Endothelial cell (in vitro differentiated cells): ENCODE measurements around the gene DDX41. TPM values are rescaled to one million over a fixed set of nuclear protein-coding genes. Genes with fewer than 3 reads are reported as not detected.

ENCODE experiments used
- DNase-seq: peaks from one replicate; pipeline ENCODE4 v3.0.0; 2021; ENCODE audit warnings: low spot score
- H3K27ac Mint-ChIP-seq: one replicate; pipeline ENCODE4 v1.8.0; 2021; ENCODE audit warnings: mixed read lengths, inconsistent platforms; ENCODE audit not compliant: unreplicated experiment
- H3K27me3 Mint-ChIP-seq: one replicate; pipeline ENCODE4 v1.8.0; 2021; ENCODE audit warnings: mild to moderate bottlenecking, moderate library complexity, mixed read lengths, inconsistent platforms; ENCODE audit not compliant: unreplicated experiment
- H3K36me3 Mint-ChIP-seq: one replicate; pipeline ENCODE4 v1.8.0; 2021; ENCODE audit warnings: mild to moderate bottlenecking, low read depth, mixed read lengths, inconsistent platforms; ENCODE audit not compliant: unreplicated experiment
- H3K4me1 Mint-ChIP-seq: one replicate; pipeline ENCODE4 v1.8.0; 2021; ENCODE audit warnings: mild to moderate bottlenecking, mixed read lengths, inconsistent platforms; ENCODE audit not compliant: unreplicated experiment
- H3K4me3 Mint-ChIP-seq: one replicate; pipeline ENCODE4 v1.8.0; 2021; ENCODE audit warnings: mild to moderate bottlenecking, mixed read lengths, inconsistent platforms; ENCODE audit not compliant: unreplicated experiment
- H3K9me3 Mint-ChIP-seq: one replicate; pipeline ENCODE4 v1.8.0; 2021; ENCODE audit warnings: mixed read lengths, inconsistent platforms; ENCODE audit not compliant: unreplicated experiment
- CTCF ChIP-seq: fragments of 200-600 bp; sonication (generic); IDR thresholded peaks from one replicate; pipeline ENCODE4 v1.5.0; 2021; ENCODE audit warnings: antibody characterized with exemption; ENCODE audit not compliant: unreplicated experiment
- total RNA-seq: library from RNA; stranded (reverse); fragmentation: NEBNext Ultra II Directional; extraction: Animal tissue kit (Norgen Biotek cat#: 25700); gene quantifications from one replicate; pipeline ENCODE4 v1.2.1, GENCODE V29; 2021; ENCODE audit not compliant: unreplicated experiment

Gene DDX41
- total RNA-seq, 1 donor from 2014 or later, result 125 TPM

DNA sequence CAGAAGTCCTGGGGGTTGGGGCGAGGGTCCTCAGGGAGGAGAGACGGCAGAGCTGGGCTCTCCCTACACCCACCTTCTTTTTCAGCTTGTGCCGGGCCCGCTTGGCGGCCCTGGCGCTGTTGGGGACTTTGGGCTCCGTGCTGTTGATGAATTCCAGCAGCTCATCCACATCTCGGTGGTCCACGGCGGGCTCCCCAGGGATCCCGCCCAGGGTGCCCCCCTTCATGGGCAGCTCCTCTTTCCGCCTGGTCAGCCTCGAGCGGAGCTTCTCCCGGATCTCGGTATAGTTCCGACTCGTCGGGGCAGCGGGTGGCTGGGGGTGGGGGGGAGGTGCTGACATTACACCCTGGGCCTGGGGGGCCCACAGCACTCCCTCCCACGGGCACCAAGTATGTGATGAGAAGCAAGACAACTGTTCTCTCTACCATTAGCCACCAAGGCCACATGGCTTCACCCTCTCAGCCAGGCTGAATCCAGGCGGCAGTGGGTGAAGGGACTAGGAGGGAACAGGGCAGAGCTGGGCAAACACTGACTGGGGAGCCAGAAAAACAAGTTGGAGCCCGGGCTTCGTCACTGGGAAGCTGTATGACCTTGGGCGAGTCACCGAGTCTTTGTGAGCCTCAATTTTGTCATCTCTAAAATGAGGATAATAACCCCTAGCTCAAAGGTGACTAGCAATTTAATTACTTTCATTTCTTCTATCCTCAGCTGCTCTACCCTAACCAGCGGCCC lies 14.6 kb upstream of the DDX41 start:
- no peaks in the 10 kb centered on the region for H3K4me1 Mint-ChIP-seq
- no peak for TF ChIP-seq CTCF
- no peak for DNase-seq
- H3K27me3 Mint-ChIP-seq, result peaks cover 15% of the 10 kb centered on the region
- no peak overlapping the region for H3K27ac Mint-ChIP-seq
- H3K36me3 Mint-ChIP-seq, result peaks cover 27% of the 10 kb centered on the region
- no peak overlapping the region for H3K4me3 Mint-ChIP-seq
- H3K9me3 Mint-ChIP-seq, result no peaks in the 10 kb centered on the region

DNA sequence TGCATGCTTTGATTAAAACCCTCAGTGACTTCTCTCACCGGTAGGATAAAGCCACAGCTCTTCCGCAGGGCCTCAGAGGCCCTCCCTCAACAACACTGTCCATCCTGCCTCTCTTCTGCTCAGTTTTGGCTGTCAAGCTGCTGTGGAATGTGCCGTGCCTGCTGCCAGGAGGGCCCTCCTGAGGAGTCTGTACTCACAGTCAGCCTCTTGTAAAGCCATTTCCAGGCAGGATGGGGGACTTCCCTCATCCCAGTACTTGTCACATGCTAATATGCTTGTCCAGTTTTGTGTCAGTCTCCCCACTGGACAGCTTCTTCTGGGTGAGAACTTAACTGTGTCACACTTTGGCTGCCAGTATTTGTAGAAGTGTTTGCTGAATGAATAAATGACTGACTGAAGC lies 13.9 kb upstream of the DDX41 start:
- DNase-seq, result no peak
- Mint-ChIP-seq H3K36me3 (peaks cover 29% of the 10 kb centered on the region), H3K9me3 (no peaks in the 10 kb centered on the region), H3K4me1 (no peaks in the 10 kb centered on the region), H3K27ac (no peak overlapping the region), H3K27me3 (peaks cover 15% of the 10 kb centered on the region), H3K4me3 (peak overlapping the region; percentile 35)
- TF ChIP-seq CTCF, result no peak

GRCh38 chr5:177529247-177530203 lies 12.8 kb upstream of the DDX41 start:
- Mint-ChIP-seq H3K36me3 (peaks cover 31% of the 10 kb centered on the region), H3K4me1 (no peaks in the 10 kb centered on the region), H3K9me3 (no peaks in the 10 kb centered on the region), H3K4me3 (peak overlapping the region; percentile 58), H3K27ac (no peak overlapping the region), H3K27me3 (peaks cover 15% of the 10 kb centered on the region)
- no peak for TF ChIP-seq CTCF
- no peak for DNase-seq

DNA sequence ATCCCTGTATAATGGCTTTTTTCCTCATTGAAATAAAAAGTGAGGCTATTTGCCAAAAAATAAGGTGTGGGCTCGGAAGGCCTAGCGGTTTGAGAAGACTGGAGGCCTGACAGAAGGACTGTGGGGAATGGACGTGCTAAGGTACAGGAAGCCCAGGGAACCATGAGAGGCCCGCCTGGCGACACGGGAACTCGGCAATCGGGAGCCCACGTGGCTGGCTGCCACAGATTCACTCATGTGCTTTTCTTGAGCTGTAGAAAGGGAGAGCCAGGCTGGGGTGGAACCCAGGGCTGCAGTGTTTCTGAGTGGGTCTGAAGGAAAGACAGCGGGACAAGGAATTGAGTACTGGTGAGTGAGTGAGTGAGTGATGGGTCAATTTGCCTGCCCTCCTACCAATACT lies 11.9 kb upstream of the DDX41 start:
- Mint-ChIP-seq H3K36me3 (peaks cover 28% of the 10 kb centered on the region), H3K27ac (no peak overlapping the region)

More for the DNA sequence above, 11.9 kb upstream of the DDX41 start:
- Mint-ChIP-seq H3K4me1 (no peaks in the 10 kb centered on the region), H3K9me3 (no peaks in the 10 kb centered on the region), H3K4me3 (no peak overlapping the region), H3K27me3 (peaks cover 15% of the 10 kb centered on the region)
- no peak for DNase-seq
- TF ChIP-seq CTCF, result no peak
